ENCODE measurements around the gene PEDS1.

DNA sequence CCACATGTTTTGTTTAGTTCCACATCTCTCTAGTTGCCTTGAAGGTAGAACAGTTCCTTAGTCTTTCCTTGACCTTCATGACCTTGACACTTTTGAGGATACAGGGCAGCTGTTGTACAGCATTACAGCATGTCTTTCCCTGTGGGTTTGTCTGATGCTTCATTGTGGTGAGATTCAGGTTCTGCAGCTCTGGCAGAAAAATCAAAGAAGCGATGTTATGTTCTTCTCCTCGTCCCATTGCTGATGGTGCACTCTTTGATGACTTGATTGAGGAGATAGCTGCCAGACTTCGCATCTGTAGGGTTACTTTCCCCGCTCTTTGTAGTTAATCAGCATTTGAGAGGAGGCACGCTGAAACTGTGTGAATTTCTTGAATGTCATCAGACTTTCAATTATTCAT is 49.2 kb upstream of the PEDS1 start:
- TF ChIP-seq EZH2phosphoT487 (IDR thresholded peaks at IDR 0.05) (no peak), EZH2 (IDR thresholded peaks at IDR 0.05) (no peak)
- TF ChIP-seq, protein P1, sequence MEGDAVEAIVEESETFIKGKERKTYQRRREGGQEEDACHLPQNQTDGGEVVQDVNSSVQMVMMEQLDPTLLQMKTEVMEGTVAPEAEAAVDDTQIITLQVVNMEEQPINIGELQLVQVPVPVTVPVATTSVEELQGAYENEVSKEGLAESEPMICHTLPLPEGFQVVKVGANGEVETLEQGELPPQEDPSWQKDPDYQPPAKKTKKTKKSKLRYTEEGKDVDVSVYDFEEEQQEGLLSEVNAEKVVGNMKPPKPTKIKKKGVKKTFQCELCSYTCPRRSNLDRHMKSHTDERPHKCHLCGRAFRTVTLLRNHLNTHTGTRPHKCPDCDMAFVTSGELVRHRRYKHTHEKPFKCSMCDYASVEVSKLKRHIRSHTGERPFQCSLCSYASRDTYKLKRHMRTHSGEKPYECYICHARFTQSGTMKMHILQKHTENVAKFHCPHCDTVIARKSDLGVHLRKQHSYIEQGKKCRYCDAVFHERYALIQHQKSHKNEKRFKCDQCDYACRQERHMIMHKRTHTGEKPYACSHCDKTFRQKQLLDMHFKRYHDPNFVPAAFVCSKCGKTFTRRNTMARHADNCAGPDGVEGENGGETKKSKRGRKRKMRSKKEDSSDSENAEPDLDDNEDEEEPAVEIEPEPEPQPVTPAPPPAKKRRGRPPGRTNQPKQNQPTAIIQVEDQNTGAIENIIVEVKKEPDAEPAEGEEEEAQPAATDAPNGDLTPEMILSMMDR (IDR thresholded peaks at IDR 0.05), result no peak
